SK-N-SH (cell line): ENCODE results near the gene SYNJ2. TPM values are rescaled to one million over a fixed set of nuclear protein-coding genes. Genes with fewer than 3 reads are reported as not detected.
"Not testable (repeated sequence)": the region's sequence is repeated elsewhere in the genome, so short reads cannot be mapped to it uniquely, and the experiment has no call there.

Experiments
- CTCF ChIA-PET: fragments of 300-600, 350-600 bp; formaldehyde crosslinking; extraction: SDS; loops from one replicate; lab custom pipeline; 2021; lab: Yijun Ruan, JAX
- POLR2A ChIA-PET: fragments of 350-600 bp; sonication (Branson Sonifier 250); formaldehyde crosslinking; extraction: SDS; loops from one replicate; lab custom pipeline; 2020; ENCODE audit warnings: antibody characterized with exemption, inconsistent platforms; lab: Yijun Ruan, JAX
- DNase-seq: peaks from one replicate; pipeline ENCODE4 v3.0.0; 2012
- H2AFZ ChIP-seq: fragments of 200-600 bp; sonication (generic); 2 replicates; pipeline ENCODE4 v1.8.1; 2016; ENCODE audit warnings: antibody characterized with exemption, mild to moderate bottlenecking, low read depth
- H3F3A ChIP-seq: fragments of 200-600 bp; sonication (generic); replicated peaks from 2 replicates; pipeline ENCODE3; 2016; ENCODE audit warnings: antibody characterized with exemption, mild to moderate bottlenecking; ENCODE audit not compliant: insufficient read depth
- H3K27ac ChIP-seq, 2 experiments: fragments of 200-500 bp in 1 of 2; fragments of 200-600 bp in 1 of 2; sonication (Bioruptor generic) in 1 of 2; sonication (generic), shearing (Covaris generic) in 1 of 2; 2 replicates each; pipeline versions ENCODE4 v1.5.1 to v1.6.1; 2014 to 2016; ENCODE audit warnings: low read depth in 2 of 2, inconsistent platforms in 1 of 2, low read length in 1 of 2, mild to moderate bottlenecking in 1 of 2, mixed read lengths in 1 of 2
- H3K27me3 ChIP-seq: fragments of 200-600 bp; sonication (generic), shearing (Covaris generic); 2 replicates; pipeline ENCODE4 v1.6.1; 2016; ENCODE audit warnings: mixed run types; ENCODE audit not compliant: insufficient read depth
- H3K36me3 ChIP-seq, 2 experiments: fragments of 200-500 bp in 1 of 2; fragments of 200-600 bp in 1 of 2; sonication (Bioruptor generic) in 1 of 2; sonication (generic) in 1 of 2; replicated peaks in 1 of 2; 2 replicates each; pipeline versions ENCODE3 to v1.5.1; 2014 to 2016; ENCODE audit warnings: low read length in 1 of 2, mild to moderate bottlenecking in 1 of 2; ENCODE audit not compliant: insufficient read depth in 2 of 2, control insufficient read depth in 1 of 2
- H3K4me1 ChIP-seq, 2 experiments: fragments of 200-500 bp in 1 of 2; fragments of 200-600 bp in 1 of 2; sonication (Bioruptor generic) in 1 of 2; sonication (generic), shearing (Covaris generic) in 1 of 2; 2 replicates each; pipeline versions ENCODE4 v1.5.1 to v1.6.1; 2014 to 2016; ENCODE audit warnings: low read depth in 1 of 2, low read length in 1 of 2, mixed run types in 1 of 2; ENCODE audit not compliant: insufficient read depth in 2 of 2, control insufficient read depth in 1 of 2
- H3K4me2 ChIP-seq: fragments of 200-600 bp; sonication (generic), shearing (Covaris generic); 2 replicates; pipeline ENCODE4 v1.6.1; 2017; ENCODE audit warnings: mixed run types
- H3K4me3 ChIP-seq, 2 experiments: fragments of 200-500 bp in 1 of 2; fragments of 200-600 bp in 1 of 2; sonication (Bioruptor generic) in 1 of 2; sonication (generic), shearing (Covaris generic) in 1 of 2; 2 replicates each; pipeline versions ENCODE4 v1.5.1 to v1.8.1; 2014 to 2016; ENCODE audit warnings: low read depth in 2 of 2, inconsistent platforms in 1 of 2, low read length in 1 of 2, mild to moderate bottlenecking in 1 of 2, mixed read lengths in 1 of 2, moderate library complexity in 1 of 2
- H3K79me2 ChIP-seq: fragments of 200-600 bp; sonication (generic); 2 replicates; pipeline ENCODE4 v1.8.1; 2017; ENCODE audit warnings: mild to moderate bottlenecking; ENCODE audit not compliant: insufficient read depth
- H3K9ac ChIP-seq: fragments of 200-600 bp; sonication (generic); 2 replicates; pipeline ENCODE4 v1.6.1; 2017; ENCODE audit warnings: mixed run types
- H3K9me2 ChIP-seq: fragments of 200-600 bp; sonication (generic); 2 replicates; pipeline ENCODE4 v1.6.1; 2017; ENCODE audit warnings: mixed run types
- H3K9me3 ChIP-seq: fragments of 200-600 bp; sonication (generic); 2 replicates; pipeline ENCODE4 v1.6.1; 2017; ENCODE audit warnings: mixed run types, mild to moderate bottlenecking, moderate library complexity
- H4K20me1 ChIP-seq: fragments of 200-600 bp; sonication (generic); 2 replicates; pipeline ENCODE4 v1.6.1; 2017; ENCODE audit warnings: mild to moderate bottlenecking, mixed run types; ENCODE audit not compliant: insufficient read depth
- EZH2phosphoT487 ChIP-seq: fragments of 200-600 bp; sonication (generic); IDR thresholded peaks from 2 replicates; pipeline ENCODE4 v1.6.1; 2017; ENCODE audit warnings: low read depth, mixed run types, mild to moderate bottlenecking, antibody characterized with exemption, moderate library complexity, borderline replicate concordance
- GATA2 ChIP-seq: sonication (generic); formaldehyde crosslinking; IDR thresholded peaks from 2 replicates; pipeline ENCODE4 v1.5.0; 2020; ENCODE audit warnings: mild to moderate bottlenecking, missing genetic modification reagents
- MXI1 ChIP-seq: IDR thresholded peaks from 2 replicates; pipeline ENCODE4 v1.6.1; 2012; ENCODE audit warnings: mild to moderate bottlenecking, low read depth, low read length, improper control_type of control experiment
- RFX5 ChIP-seq: IDR thresholded peaks from 2 replicates; pipeline ENCODE4 v1.6.1; 2012; ENCODE audit warnings: mild to moderate bottlenecking, improper control_type of control experiment, low read length
- RXRA ChIP-seq: IDR thresholded peaks from 2 replicates; pipeline ENCODE4 v1.4.0; 2012; ENCODE audit warnings: low read depth, mild to moderate bottlenecking, borderline replicate concordance
- SIN3A ChIP-seq: IDR thresholded peaks from 2 replicates; pipeline ENCODE4 v1.6.1; 2012; ENCODE audit warnings: low read depth, mild to moderate bottlenecking, low read length, moderate library complexity, borderline replicate concordance
- TAF1 ChIP-seq: IDR thresholded peaks from 2 replicates; pipeline ENCODE4 v1.6.1; 2012; ENCODE audit warnings: low read depth, mild to moderate bottlenecking, low read length, moderate library complexity, borderline replicate concordance
- TCF12 ChIP-seq: IDR thresholded peaks from 2 replicates; pipeline ENCODE4 v1.4.0; 2012
- whole genome bisulfite sequencing: methylation state at CpG from one replicate; pipeline ENCODE4 v1.1.6; 2017; ENCODE audit warnings: low lambda C conversion rate; 5-methylcytosine and 5-hydroxymethylcytosine counted together
- polyA plus RNA-seq, 3 experiments: library from polyadenylated mRNA; depleted of rRNA; stranded (reverse); fragments of >200 nt; gene quantifications; 2 replicates each; pipeline ENCODE4 v1.2.3, GENCODE V29; 2012
- TF ChIP-seq, protein P1 (sequence below): IDR thresholded peaks from 2 replicates; pipeline ENCODE4; 2012
- TF ChIP-seq, protein P2 (sequence below): fragments of 150-350 bp; IDR thresholded peaks from 2 replicates; pipeline ENCODE4 v1.6.1; 2017; ENCODE audit warnings: antibody characterized with exemption, low read length, low read depth, borderline replicate concordance
- TF ChIP-seq, protein P3 (sequence below): IDR thresholded peaks from 2 replicates; pipeline ENCODE4 v1.4.0; 2012; ENCODE audit warnings: low read depth, borderline replicate concordance
- TF ChIP-seq, protein P4 (sequence below): IDR thresholded peaks from 2 replicates; pipeline ENCODE4 v1.4.0; 2012; ENCODE audit warnings: low read depth, borderline replicate concordance

The SYNJ2 gene
- polyA plus RNA-seq, 1 of the 3 experiments (the other 2 are of a cell fraction): 40.0 TPM

DNA sequence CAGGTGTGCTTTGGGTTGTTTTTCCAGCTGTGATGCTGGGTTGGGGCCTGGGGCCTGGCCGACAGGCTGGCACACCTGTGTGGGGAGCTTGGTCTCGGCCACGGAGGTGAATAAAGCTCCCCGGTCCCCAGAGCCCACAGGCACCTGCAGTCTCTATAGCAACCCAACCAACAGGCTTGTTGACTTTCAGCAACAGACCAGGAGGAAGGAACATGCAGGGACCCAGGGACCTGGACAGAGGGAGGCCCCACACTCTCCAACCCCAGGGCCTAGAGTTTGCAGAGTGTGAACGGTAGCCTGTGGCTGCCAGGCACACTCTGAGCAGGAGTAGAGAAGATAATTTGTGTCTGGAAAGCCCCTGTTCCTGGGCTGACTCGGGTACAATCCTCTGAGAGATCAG, 14.6 kb upstream of the SYNJ2 start (continued):
- TF ChIP-seq, protein P1, sequence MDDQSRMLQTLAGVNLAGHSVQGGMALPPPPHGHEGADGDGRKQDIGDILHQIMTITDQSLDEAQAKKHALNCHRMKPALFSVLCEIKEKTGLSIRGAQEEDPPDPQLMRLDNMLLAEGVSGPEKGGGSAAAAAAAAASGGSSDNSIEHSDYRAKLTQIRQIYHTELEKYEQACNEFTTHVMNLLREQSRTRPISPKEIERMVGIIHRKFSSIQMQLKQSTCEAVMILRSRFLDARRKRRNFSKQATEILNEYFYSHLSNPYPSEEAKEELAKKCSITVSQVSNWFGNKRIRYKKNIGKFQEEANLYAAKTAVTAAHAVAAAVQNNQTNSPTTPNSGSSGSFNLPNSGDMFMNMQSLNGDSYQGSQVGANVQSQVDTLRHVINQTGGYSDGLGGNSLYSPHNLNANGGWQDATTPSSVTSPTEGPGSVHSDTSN: no peak
- TF ChIP-seq TCF12 (no peak), GATA2 (CRISPR knock-in tag) (no peak), MXI1 (no peak), RFX5 (no peak), SIN3A (no peak)
- TF ChIP-seq, protein P2, sequence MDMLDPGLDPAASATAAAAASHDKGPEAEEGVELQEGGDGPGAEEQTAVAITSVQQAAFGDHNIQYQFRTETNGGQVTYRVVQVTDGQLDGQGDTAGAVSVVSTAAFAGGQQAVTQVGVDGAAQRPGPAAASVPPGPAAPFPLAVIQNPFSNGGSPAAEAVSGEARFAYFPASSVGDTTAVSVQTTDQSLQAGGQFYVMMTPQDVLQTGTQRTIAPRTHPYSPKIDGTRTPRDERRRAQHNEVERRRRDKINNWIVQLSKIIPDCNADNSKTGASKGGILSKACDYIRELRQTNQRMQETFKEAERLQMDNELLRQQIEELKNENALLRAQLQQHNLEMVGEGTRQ: no peak

DNA sequence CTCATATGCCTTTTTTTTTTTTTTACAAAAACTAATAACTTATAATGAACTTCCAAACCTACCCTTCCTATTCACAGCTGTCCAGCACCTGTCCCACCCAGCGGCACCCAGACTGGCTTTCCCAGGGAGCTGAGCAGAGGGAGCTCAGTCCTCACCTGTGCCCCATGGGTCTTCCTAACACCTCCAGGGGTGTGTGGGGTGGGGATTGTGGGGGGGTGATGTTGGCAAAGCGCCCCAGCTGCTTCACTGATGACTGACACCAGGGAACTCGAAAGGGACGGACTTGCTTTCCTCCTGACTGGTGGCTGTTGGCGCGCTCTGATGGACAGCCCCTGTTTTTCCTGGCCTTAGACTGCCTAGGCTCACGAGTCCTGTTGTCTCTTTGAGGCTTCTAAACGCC, 14.2 kb upstream of the SYNJ2 start:
- no peak for TF ChIP-seq RXRA
- no peak for TF ChIP-seq TAF1
- TF ChIP-seq, protein P3, sequence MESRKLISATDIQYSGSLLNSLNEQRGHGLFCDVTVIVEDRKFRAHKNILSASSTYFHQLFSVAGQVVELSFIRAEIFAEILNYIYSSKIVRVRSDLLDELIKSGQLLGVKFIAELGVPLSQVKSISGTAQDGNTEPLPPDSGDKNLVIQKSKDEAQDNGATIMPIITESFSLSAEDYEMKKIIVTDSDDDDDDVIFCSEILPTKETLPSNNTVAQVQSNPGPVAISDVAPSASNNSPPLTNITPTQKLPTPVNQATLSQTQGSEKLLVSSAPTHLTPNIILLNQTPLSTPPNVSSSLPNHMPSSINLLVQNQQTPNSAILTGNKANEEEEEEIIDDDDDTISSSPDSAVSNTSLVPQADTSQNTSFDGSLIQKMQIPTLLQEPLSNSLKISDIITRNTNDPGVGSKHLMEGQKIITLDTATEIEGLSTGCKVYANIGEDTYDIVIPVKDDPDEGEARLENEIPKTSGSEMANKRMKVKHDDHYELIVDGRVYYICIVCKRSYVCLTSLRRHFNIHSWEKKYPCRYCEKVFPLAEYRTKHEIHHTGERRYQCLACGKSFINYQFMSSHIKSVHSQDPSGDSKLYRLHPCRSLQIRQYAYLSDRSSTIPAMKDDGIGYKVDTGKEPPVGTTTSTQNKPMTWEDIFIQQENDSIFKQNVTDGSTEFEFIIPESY: no peak
- no peak for TF ChIP-seq EZH2phosphoT487
- TF ChIP-seq, protein P4, sequence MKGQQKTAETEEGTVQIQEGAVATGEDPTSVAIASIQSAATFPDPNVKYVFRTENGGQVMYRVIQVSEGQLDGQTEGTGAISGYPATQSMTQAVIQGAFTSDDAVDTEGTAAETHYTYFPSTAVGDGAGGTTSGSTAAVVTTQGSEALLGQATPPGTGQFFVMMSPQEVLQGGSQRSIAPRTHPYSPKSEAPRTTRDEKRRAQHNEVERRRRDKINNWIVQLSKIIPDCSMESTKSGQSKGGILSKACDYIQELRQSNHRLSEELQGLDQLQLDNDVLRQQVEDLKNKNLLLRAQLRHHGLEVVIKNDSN: no peak
- Histone ChIP-seq H3K9me3 (no peaks in the 10 kb centered on the region), H3K4me3 (no peak overlapping the region), H3K4me1 (peaks cover 3 to 11% of the 10 kb centered on the region in 2 experiments; a peak in 3 of 4 replicates), H4K20me1 (no peaks in the 10 kb centered on the region), H3K4me2 (no peak overlapping the region), H2AFZ (no peak overlapping the region), H3K9ac (no peak overlapping the region), H3K9me2 (no peaks in the 10 kb centered on the region), H3K79me2 (no peaks in the 10 kb centered on the region), H3K27me3 (no peaks in the 10 kb centered on the region), H3F3A (peaks cover 16% of the 10 kb centered on the region), H3K27ac (no peak overlapping the region), H3K36me3 (no peaks in the 10 kb centered on the region)
- POLR2A ChIA-PET: no interaction called here
- DNase-seq: no peak
- WGBS: 74% methylated on average over 8 of the region's 8 CpGs
- CTCF ChIA-PET: interaction anchor here (1.1 to 1.5 kb wide), 2 partner anchors 11 to 105 kb away, joined by 4 read pairs; no protein-coding TSS in a partner anchor

DNA sequence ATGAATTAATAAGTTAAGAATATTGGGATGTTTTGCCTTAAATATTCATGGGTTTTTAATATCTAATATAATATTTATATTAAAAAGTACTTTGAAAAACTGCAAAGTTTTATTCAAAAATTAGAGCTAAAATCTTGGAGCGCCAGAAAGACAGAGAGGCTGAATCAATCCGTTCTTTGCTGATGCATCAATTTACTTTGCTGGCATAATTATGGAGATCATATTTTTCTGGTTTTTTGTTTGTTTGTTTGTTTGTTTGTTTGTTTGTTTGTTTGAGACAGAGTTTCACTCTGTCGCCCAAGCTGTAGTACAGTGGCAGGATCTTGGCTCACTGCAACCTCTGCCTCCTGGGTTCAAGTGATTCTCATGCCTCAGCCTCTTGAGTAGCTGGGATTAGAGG, 9.5 kb upstream of the SYNJ2 start:
- H3K79me2 ChIP-seq, H4K20me1 ChIP-seq, POLR2A ChIA-PET, H3K4me3 ChIP-seq, H3K9me2 ChIP-seq, H3K9me3 ChIP-seq, H3K27me3 ChIP-seq, H2AFZ ChIP-seq, H3K4me2 ChIP-seq, H3K4me1 ChIP-seq, H3K27ac ChIP-seq, H3F3A ChIP-seq, DNase-seq, H3K36me3 ChIP-seq, H3K9ac ChIP-seq: not testable (repeated sequence)
- CTCF ChIA-PET: interaction anchor here (0.9 to 1.6 kb wide), 4 partner anchors 10 to 216 kb away, joined by 3 to 9 read pairs (median 3); partner anchors contain the start of gene SYNJ2
- 98% methylated on average over 3 of the region's 3 CpGs for WGBS
